ENCODE measurements around the gene LEPR.
"Not testable (repeated sequence)": the region's sequence is repeated elsewhere in the genome, so short reads cannot be mapped to it uniquely, and the experiment has no call there.

DNA sequence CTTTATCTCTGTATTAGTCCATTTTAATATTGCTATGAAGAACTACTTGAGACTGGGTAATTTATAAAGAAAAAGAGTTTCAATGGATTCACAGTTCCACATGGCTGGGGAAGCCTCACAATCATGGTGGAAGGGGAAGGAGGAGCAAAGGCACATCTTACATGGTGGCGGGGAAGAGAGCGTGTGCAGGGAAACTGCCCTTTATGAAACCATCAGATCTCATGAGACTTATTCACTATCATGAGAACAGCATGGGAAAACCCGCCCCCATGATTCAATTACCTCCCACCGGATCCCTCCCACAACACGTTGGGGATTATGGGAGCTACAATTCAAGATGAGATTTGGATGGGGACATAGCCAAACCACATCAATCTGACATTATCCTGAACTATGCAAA, 36.0 kb upstream of the LEPR start:
- TF ChIP-seq, protein P1, sequence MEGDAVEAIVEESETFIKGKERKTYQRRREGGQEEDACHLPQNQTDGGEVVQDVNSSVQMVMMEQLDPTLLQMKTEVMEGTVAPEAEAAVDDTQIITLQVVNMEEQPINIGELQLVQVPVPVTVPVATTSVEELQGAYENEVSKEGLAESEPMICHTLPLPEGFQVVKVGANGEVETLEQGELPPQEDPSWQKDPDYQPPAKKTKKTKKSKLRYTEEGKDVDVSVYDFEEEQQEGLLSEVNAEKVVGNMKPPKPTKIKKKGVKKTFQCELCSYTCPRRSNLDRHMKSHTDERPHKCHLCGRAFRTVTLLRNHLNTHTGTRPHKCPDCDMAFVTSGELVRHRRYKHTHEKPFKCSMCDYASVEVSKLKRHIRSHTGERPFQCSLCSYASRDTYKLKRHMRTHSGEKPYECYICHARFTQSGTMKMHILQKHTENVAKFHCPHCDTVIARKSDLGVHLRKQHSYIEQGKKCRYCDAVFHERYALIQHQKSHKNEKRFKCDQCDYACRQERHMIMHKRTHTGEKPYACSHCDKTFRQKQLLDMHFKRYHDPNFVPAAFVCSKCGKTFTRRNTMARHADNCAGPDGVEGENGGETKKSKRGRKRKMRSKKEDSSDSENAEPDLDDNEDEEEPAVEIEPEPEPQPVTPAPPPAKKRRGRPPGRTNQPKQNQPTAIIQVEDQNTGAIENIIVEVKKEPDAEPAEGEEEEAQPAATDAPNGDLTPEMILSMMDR (IDR thresholded peaks at IDR 0.05), result not testable (repeated sequence)
- not testable (repeated sequence) for TF ChIP-seq ZNF317 (CRISPR knock-in tag; IDR thresholded peaks at IDR 0.05; ENCODE audit: borderline replicate concordance, low read depth); GABPB1 (CRISPR knock-in tag; IDR thresholded peaks at IDR 0.05); RELA (CRISPR knock-in tag; IDR thresholded peaks at IDR 0.05; ENCODE audit: borderline replicate concordance)
- TF ChIP-seq, protein P2, sequence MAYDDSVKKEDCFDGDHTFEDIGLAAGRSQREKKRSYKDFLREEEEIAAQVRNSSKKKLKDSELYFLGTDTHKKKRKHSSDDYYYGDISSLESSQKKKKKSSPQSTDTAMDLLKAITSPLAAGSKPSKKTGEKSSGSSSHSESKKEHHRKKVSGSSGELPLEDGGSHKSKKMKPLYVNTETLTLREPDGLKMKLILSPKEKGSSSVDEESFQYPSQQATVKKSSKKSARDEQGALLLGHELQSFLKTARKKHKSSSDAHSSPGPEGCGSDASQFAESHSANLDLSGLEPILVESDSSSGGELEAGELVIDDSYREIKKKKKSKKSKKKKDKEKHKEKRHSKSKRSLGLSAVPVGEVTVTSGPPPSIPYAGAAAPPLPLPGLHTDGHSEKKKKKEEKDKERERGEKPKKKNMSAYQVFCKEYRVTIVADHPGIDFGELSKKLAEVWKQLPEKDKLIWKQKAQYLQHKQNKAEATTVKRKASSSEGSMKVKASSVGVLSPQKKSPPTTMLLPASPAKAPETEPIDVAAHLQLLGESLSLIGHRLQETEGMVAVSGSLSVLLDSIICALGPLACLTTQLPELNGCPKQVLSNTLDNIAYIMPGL (CRISPR knock-in tag; IDR thresholded peaks at IDR 0.05), result not testable (repeated sequence)
- TF ChIP-seq, protein P3, sequence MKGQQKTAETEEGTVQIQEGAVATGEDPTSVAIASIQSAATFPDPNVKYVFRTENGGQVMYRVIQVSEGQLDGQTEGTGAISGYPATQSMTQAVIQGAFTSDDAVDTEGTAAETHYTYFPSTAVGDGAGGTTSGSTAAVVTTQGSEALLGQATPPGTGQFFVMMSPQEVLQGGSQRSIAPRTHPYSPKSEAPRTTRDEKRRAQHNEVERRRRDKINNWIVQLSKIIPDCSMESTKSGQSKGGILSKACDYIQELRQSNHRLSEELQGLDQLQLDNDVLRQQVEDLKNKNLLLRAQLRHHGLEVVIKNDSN (CRISPR knock-in tag; IDR thresholded peaks at IDR 0.05), result not testable (repeated sequence)

Data from WTC11 (cell line).